Measurements from ENCODE around the gene UBE2D4.
"Not testable (repeated sequence)": the region's sequence is repeated elsewhere in the genome, so short reads cannot be mapped to it uniquely, and the experiment has no call there.

The UBE2D4 gene

DNA sequence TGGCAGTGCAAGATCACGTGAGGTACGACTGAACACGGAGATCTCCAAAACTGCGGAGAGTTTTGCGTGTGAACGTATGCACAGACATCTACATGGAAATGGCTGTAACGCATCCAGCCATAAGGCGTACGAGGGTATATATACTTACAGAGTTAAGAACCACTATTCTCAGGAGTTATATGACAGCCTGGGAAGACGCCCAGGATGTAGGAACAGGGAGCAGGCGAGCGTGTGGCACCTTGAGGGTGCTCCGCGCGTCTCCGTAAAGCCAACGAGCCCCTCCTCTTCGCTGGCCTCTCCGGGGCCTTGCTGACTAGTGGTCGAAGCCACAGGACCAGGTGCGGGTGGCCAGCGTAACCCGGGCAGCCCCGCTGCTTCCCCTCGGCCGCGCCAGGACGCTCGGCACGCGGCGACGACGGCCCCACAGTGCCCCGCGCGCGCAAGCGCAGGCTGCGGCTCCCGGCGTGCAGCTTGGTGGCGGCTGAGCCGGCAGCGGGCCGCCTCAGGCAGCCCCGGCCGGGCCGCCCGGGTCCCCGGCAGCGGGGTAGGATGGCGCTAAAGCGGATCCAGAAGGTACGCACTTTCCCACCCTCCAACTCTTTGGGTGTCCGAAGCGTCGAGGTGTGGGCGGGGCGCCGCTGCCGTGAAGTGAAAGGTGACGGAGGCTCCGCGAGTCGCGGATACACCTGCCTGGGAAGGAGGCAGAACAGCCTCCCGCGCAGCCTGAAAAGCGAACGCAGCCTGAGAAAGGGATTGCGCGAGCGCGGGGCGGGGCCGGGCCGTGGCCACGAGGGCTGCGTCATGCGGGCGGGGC is at the start of gene UBE2D4:
Gene UBE2D4 (plus strand): TSS at position 453 of the 814 bp plus-strand sequence. CDS start 97 bp downstream, at position 550.
- DNase-seq (ENCODE audit: low read depth): peak; percentile 88

DNA sequence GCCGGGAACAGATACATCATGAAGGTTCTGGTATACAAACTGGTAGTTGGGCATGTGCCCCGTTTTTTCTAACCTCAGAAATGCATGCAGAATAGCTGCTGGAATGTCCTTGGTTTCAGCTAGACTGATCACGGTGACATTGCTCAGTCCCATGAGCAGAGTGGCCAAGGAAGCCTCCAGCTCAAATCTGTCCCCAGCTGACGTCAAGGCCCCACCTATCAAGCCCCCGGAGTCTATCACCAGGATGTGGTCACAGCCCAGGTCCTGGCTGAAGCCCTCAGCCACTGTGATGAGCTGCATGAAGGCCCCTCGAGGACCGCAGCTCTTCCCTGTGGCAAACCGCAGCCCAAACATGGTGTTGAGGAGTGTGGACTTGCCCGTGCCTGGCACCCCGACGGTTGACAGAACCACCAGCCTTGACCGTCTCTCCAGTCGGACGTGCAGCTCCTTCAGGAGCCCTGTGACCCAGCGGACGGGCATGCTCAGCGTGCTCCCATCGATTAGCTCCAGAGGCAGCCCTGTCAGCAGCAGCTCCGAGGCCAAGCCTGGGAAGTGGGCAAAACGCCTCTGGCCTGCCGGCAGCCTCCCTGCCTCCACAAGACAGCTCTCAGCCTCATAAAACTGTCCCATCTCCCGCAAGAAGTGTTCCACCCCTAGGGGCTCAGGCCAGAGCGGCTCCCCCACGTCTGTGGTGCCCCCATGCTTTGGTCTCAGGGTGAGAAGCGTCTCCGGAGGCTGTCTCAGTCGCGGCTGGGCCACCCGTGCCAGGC is 49.1 kb upstream of the UBE2D4 start:
- DNase-seq (ENCODE audit: low read depth): no peak

DNA sequence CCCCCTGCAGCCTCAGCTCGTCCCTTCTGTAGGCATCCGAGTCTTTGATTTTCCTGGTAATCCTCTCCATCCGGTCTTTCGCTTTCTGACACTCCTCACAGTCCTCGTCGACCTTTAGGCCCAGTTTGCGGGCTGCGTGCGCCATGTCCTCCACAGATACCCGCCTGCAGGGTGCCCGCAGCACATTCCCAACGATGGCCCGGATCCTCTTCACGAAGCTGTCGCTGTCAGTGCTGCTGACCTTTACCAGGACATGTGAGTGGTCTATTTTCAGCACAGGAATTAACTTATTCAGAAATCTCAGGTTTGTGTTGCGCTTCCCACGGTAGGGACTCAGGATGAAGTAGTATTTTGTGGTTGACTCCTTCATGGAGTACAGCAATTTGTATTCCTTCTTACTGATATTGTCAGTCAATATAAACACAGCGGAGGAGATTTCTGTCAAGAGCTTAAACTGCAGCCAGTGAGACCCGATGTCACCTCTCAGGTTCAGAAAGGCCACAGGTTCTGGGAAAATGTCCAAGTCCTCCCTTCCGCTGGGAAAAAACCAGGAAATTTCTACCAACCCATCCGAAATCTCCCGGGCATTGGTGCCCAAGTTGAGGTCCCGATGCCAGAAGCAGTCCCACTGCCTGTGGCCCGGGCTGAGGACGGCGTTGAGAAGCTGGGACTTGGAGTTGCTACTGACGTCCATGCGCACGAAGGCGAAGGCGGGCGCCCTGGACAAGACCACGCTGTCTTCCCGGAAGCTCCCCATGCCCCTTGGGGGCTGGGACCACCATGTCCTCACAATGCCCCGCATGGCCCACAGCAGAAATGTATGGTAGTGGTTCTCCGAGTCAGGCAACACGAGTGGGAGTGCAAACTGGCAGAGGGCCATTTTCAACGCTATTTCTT is 48.0 kb upstream of the UBE2D4 start:
- no peak for DNase-seq (ENCODE audit: low read depth)

DNA sequence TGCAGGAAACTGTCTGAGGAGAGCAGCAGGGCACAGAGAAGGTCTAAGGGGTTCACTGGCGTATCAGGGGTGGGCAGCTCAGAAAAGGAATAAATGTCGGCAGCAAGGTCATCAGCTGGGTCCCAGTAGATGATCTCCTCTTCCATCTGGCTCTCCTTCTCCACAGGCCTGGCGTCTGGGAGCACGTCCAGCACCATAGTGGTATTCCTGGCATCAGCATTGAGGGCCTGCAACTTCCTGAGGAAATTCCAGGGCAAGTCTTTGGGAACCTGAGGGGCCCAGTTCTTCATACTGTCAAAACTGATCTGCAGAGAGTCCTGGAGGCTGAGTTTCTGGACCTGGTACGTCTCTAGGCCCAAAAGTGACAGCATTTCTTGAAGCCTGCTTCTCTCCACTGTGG is 47.4 kb upstream of the UBE2D4 start:
- no peak for DNase-seq (ENCODE audit: low read depth)

DNA sequence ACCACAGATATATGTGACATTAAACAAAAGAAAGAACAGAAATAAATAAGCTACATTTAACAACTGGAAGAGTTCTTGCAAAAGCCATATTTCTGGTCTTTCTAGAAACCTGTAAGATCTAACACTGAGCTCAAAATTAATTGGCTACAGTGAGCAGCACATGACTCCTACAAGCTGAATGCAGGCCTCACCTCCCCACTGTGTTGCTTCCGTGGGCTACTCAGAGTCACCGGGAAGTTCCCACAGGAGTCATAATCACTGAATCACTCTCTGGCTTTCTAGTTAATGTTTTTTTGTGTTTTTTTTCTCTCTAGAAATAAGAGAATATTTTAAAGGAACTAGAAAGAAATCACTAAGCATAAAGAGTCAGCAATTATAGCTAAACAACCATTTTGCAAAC is 46.8 kb upstream of the UBE2D4 start:
- no peak for DNase-seq (ENCODE audit: low read depth)

DNA sequence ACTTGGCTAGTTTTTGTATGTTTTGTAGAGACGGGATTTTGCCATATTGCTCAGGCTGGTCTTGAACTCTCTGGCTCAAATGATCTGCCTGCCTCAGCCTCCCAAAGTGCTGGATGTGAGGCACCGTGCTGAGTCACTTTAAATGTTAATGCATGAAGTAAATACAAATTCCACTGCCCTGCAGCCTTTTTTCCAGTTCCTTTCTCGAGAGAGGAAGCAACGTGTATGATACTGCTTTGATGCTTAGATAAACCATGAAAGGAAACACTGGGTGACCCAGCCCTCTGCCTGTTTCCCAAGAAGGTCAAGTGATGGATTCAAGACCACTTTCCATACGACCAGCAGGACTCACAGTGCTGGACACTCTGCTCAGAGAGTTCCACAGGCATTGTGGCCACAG is 45.6 kb upstream of the UBE2D4 start:
- DNase-seq (ENCODE audit: low read depth): no peak

DNA sequence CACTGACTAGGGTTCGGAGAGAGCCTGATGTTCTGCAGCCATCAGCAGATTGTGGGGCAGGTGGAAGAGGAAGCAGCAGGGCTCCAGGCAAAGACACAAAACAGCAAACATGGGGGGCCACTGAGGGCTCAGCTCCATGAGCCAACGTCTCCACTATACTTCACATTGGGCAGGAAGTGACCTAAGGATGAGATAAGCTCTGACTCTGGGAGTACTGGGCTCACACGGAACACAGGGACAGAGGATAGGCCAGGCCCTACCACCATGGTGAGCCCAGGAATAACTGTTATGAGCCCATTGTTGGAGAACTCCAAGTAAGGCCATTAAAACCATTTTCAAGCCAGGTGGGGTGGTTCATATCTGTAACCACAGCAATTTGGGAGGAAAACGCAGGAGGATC is 42.0 kb upstream of the UBE2D4 start:
- no peak for DNase-seq (ENCODE audit: low read depth)

DNA sequence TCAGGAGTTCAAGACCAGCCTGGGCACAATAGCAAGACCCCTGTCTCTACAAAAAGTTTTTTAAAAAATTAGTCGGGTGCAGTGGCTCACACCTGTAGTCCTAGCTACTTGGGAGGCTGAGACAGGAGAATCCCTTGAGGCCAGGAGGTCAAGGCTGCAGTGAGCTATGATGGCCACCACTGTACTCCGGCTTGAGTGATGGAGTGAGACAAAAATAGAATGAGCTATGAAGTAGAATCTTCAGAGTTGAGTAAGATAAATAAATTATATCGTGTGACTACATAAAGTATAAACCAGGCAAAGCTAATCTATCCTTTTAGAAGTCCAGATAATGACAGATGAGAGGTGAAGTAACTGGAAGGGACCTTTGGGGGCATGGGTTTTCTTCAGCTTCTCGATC is 41.6 kb upstream of the UBE2D4 start:
- no peak for DNase-seq (ENCODE audit: low read depth)

DNA sequence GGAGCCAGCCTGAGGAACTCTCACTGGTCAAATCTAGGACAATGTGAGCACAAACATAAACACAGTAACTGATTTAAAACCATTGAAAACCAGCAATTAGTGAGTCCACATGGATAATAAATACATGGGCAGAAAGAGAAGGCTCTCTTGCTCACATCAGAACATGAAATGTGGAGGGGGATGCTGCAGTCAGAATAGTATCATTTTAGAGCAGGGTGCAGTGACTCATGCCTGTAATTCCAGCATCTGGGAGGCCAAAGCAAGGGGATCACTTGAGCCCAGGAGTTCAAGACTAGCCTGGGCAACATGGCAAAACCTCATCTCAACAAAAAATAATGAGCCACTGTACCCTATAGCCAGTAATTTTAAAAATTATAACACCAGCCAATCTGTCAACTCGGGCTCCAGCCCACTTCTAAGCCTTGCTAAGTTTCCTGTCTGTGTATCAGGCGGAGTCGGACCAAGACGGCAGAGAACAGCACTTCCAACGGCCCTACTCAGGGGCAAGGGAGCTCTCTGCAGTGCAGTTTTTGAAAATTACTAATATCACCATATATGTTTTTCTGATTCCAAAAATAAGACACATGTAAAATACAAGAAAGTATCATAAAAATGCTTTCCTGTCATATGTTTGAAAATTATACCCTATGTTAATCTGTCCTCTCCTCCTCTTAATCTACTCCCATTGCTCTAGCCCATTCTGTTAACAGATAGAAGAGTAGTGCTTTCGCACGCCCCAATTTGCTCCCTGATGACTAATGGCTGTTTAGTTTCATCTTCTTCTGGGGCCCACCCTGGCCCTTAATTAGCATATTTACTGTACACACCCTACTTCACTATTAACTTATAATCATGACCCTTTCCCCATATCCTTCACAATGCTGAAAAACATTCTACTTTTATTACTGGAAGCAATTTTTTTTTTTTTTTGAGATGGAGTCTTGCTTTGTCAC is 37.0 kb upstream of the UBE2D4 start:
- no peak for DNase-seq (ENCODE audit: low read depth)

DNA sequence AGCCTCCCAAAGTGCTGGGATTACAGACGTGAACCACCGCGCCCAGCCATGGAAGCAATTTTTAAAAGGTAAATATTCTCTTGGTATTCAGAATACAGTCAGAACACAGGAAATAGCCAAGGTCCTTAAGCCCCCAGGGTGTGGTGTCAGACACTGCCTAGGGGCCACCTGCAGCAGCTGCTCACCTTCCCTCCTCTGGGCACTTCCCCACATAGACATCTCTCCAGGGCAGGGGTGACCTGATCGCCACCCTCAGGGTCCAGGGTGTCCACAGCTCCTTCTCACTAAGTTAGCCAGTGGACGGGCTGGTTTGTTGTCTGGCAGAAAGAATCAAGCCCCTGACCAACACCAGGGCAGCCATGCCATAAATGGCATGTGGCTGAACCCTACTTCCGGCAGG is 35.8 kb upstream of the UBE2D4 start:
- DNase-seq (ENCODE audit: low read depth): no peak

DNA sequence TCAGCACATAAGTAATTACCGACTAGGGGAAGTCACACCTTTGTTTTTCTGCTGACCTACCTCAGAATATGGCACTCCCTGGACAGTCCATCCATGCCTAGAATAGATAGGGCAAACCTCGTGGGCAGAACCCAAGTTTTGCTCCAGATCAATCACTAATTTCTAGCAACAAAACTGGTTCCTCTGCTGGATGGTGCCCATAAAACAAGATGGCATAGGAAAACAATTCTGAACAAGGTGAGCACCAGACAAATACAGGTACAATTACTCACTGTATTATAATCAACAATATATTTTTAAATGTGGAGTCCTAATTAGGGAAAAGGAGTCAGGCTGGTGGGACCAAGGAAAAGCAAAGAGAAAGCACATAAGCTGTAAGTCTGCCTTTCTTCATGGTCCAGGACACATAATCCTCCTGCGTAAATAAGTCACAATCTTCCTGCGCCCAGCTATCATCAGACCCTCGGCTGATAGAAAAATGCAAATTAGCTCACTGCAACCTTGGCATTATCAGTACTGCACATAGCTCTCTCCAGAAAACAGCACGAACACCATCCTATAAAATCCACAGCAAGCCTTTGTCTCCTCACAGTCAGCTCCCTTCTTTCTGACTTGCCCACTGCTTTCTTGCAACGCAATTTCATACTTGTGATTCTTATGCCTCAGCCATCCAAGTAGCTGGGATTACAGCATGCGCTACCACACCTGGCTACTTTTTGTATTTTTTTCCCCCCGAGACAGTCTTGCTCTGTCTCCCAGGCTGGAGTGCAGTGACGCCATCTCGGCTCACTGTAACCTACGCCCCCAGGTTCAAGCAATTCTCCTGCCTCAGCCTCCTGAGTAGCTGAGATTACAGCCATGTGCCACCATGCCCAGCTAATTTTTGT is 34.9 kb upstream of the UBE2D4 start:
- DNase-seq (ENCODE audit: low read depth): no peak

DNA sequence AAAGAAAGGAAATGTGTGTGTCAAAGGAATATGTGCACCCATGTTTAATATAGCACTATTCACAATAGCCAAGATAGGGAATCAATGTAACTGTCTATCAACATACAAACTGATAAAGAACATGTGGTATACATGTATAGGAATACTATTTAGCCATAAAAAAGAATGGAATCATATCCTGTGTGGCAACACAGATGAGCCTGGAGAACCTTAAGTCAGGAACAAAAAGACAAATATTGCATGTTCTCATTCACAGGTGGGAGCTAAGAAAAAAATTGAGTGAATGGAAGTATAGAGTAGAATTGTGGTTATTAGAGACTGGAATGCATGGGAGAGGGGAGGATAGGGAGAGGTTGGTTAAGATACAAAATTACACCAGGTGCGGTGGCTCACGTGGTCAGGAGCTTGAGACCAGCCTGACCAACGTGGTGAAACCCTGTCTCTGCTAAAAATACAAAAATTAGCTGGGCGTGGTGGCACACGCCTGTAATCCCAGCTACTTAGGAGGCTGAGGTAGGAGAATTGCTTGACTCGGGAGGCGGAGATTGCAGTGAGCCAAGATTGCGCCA is 30.3 kb upstream of the UBE2D4 start:
- no peak for DNase-seq (ENCODE audit: low read depth)

DNA sequence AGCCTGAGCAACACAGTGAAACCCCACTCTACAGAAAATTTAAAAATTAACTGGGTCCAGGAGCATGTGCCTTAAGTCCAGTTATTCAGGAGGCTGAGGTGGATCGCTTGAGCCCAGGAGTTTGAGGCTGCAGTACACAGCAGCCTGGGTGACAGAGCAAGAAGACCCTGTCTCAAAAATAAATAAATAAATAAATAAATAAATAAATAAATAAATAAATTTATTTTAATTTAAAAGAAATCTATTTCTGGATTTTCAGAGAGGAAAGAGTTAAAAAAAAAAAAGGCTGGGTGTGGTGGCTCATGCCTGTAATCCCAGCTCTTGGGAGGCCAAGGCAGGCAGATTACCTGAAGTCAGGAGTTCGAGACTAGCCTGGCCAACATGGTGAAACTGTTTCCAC is 27.7 kb upstream of the UBE2D4 start:
- not testable (repeated sequence) for DNase-seq (ENCODE audit: low read depth)

DNA sequence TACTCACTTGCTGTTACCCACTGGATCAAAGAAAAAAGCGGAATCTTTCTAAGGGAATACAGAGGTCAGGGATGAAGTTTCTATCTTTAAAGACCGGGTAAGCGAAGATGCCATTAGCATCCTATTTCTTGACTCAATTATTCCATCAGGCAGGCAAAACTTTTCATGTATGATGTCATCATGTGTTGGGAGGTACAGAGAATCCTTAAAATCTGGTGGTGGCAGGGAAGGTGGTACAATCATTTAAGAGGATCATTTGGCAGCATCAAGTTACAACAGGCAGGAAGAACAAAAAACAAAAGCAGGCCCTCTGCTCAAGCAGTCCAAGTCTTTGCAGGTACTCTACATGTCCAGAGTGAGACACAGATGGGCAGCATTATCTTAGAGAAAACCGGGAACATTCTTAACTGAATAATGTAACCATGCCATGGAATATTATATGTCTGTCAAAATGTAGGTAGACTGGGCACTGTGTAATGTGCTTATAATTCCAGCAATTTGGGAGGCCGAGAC is 23.6 kb upstream of the UBE2D4 start:
- no peak for DNase-seq (ENCODE audit: low read depth)

DNA sequence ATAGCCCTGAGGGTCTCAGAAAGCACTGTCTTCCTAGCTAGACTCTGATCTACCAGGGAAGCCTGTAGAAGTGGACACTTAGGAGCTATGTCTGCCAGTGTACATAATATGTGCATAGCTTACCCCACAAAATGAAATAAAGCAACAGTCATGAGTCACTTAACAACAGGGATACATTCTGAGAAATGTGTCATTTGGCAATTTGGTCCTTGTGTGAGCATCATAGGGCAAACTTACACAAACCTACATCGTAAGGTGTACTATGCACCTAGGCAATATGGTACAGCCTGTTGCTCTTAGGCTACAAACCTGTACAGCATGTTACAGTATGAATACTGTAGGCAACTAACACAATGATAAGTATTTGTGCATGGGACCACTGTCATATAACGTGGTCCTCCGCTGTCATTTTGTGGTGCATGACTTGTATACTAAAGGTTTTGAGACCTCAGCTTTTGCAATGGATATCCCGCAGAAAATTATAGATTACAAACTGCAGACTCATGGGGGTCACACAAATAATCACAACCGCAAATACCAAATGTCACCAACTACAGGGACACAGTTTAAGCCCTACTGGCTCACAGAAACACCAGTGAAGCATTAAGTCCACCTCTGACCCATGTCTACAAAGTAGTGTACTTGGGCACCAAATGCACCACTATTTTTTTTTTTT is 21.6 kb upstream of the UBE2D4 start:
- DNase-seq (ENCODE audit: low read depth): no peak

DNA sequence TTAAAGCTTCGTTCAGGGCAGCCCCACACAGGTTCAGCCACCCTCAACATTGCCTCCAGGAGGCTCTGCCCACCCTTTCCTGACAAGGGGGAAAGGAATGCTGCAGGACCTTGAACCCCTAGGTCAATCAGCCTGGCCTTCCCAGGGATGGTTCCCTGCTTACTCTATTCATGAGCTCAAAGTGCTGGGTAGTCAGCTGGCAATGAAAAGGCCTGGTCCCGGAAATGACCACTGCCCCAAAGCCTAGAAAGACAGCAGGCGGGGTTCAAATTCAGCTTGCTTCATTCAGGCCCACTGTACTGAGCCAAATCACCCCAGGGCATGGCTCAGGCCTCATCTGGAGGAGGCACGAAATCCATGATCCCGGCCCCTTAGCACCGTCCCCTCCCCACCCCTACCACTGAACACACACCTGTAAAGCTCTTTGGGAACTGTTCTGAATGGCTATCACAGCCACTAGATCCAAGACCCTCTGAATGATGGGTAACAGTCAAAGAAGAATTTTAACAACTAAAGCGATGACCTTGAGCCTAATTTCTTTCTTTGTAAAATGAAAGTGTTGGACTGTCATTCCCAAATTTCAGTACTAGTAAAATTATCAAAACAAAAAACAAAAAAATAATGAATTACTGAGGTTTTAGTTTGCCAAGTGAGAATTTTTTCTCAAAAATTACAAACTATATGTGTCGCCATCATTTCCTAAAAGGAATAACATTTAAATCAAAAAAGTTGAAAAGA is 20.9 kb upstream of the UBE2D4 start:
- DNase-seq (ENCODE audit: low read depth): no peak

DNA sequence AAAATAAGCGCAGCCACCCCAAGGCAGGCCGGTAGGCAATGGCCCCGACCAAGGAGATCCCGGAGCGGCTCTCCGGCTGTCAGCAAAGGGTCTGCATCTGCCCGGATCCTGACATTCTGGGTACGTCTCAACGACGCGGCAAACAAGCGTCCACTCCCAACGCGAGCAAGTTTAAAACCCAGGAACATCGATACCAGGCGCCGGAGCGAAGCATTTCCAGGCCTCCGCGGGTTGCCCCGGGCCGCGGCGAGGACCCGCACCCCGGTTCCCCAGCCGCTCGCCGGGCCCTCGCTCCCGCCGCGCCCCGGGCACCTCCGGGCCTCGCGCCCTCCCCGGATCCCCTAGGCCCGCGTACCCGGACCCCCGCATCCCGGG is 20.3 kb upstream of the UBE2D4 start:
- peak; percentile 7 for DNase-seq (ENCODE audit: low read depth)

DNA sequence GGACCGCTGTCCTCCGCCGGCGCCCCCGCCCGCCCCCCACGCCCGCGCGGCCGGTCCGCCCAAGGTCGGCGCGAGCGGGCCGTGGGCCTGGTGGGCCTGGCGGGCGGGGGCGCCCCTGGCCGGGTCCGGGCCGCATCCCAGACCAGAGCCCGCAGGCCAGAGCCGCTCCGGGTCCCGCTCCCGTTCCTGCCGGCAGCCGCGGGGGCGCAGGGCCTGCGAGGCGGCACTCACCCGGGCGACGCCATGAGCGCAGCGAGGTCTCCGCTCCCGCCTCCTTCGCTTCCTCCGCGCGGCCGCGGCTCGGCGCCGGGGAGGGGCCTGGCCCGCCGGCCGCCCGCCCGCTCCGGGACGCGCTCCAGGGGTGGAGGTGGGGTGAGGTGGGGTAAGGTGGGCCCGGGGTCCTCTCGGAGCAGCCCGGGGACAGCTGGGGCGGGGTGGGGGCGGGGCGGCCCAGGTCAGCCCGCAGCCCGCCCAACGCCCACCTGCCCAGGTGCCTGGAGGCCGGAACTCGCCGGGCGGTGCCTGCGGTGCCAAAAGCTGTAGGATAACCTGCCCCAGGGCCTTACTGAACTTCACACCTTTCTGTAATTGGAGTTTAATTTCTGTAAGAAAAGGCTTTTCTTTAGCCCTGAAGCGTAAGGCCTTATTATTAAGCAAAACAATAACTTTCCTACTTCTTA is 19.8 kb upstream of the UBE2D4 start, which contains the start of gene URGCP:
Gene URGCP (minus strand): TSS at position 266 of the 680 bp plus-strand sequence. CDS start 21 bp downstream, at position 245.
- peak; percentile 31 for DNase-seq (ENCODE audit: low read depth)

Data from activated T-cell treated with anti-CD3 and anti-CD28 coated beads for 24 hours (primary cell).